B cell (primary cell): ENCODE results near the gene CXCL5. TPM values are rescaled to one million over a fixed set of nuclear protein-coding genes. Genes with fewer than 3 reads are reported as not detected.

ENCODE experiments used
- ATAC-seq: fragments of 200-7000 bp; cut with Tn5 transposase; one replicate; pipeline ENCODE4 v1.10.0; 2021; ENCODE audit warnings: low read depth, mild to moderate bottlenecking, moderate number of reproducible peaks, moderate library complexity
- CTCF ChIA-PET: fragments of 350-600 bp; sonication (Branson Sonifier 250); formaldehyde crosslinking; loops from one replicate; lab custom pipeline; 2021; ENCODE audit warnings: antibody characterized with exemption, inconsistent platforms; lab: Charles Lee
- POLR2A ChIA-PET: fragments of 350-600 bp; sonication (Branson Sonifier 250); formaldehyde crosslinking; loops from one replicate; lab custom pipeline; 2021; ENCODE audit warnings: antibody characterized with exemption; lab: Charles Lee
- DNase-seq: peaks from one replicate; pipeline ENCODE4 v3.0.0; 2013
- H2AFZ ChIP-seq: 2 replicates; pipeline ENCODE4 v1.6.1; 2012; ENCODE audit warnings: mild to moderate bottlenecking, low read depth, low read length; ENCODE audit not compliant: insufficient read depth, poor library complexity, severe bottlenecking
- H3K27ac ChIP-seq, 2 donors: 1 replicate in 1 of 2; 2 replicates in 1 of 2; pipeline ENCODE4 v1.5.1; 2012 to 2013; ENCODE audit warnings: low read length in 2 of 2, mild to moderate bottlenecking in 2 of 2, moderate library complexity in 1 of 2
- H3K27me3 ChIP-seq, 4 experiments: fragments of 200-600 bp in 1 of 4; sonication (generic) in 1 of 4; replicated peaks in 1 of 4; 1 replicate in 2 of 4; 2 replicates in 2 of 4; pipeline versions ENCODE4 v1.6.1 to v1.7.0; 2013 to 2016; ENCODE audit warnings: low read length in 3 of 4, mild to moderate bottlenecking in 2 of 4, mixed read lengths in 1 of 4, moderate library complexity in 1 of 4; ENCODE audit not compliant: insufficient read depth in 4 of 4, control insufficient read depth in 3 of 4; ENCODE audit errors: control extremely low read depth in 1 of 4
- H3K36me3 ChIP-seq, 2 experiments: replicated peaks in 1 of 2; 1 replicate in 1 of 2; 2 replicates in 1 of 2; pipeline versions ENCODE4 v1.6.1 to v1.7.1; 2013; ENCODE audit warnings: low read length in 1 of 2; ENCODE audit not compliant: insufficient read depth in 2 of 2, control insufficient read depth in 1 of 2; ENCODE audit errors: control extremely low read depth in 1 of 2, extremely low read depth in 1 of 2
- H3K4me1 ChIP-seq, 2 donors: fragments of 200-600 bp in 1 of 2; sonication (generic) in 1 of 2; 1 replicate in 1 of 2; 2 replicates in 1 of 2; pipeline versions ENCODE4 v1.5.1 to v1.6.1; 2013 to 2017; ENCODE audit warnings: low read length in 2 of 2; ENCODE audit not compliant: control insufficient read depth in 2 of 2, insufficient read depth in 2 of 2
- H3K4me2 ChIP-seq: replicated peaks from 2 replicates; pipeline ENCODE3; 2012; ENCODE audit warnings: mild to moderate bottlenecking, low read depth, low read length; ENCODE audit not compliant: poor library complexity, severe bottlenecking
- H3K4me3 ChIP-seq, 5 experiments: fragments of 200-600 bp in 1 of 5; sonication (generic) in 1 of 5; 1 replicate in 3 of 5; 2 replicates in 2 of 5; pipeline versions ENCODE4 v1.5.1 to v1.7.0; 2011 to 2016; ENCODE audit warnings: low read length in 4 of 5, mild to moderate bottlenecking in 4 of 5, low read depth in 2 of 5, control low read depth in 1 of 5, moderate library complexity in 1 of 5; ENCODE audit not compliant: insufficient read depth in 1 of 5; ENCODE audit errors: control extremely low read depth in 1 of 5, extremely low read depth in 1 of 5
- H3K79me2 ChIP-seq: fragments of 200-600 bp; sonication (generic); one replicate; pipeline ENCODE4 v1.6.0; 2016; ENCODE audit warnings: low read length; ENCODE audit not compliant: control insufficient read depth, insufficient read depth
- H3K9ac ChIP-seq: fragments of 200-600 bp; sonication (generic); 2 replicates; pipeline ENCODE4 v1.6.1; 2017; ENCODE audit warnings: mild to moderate bottlenecking, low read length, moderate library complexity
- H3K9me3 ChIP-seq, 3 donors: one replicate each; pipeline versions ENCODE4 v1.6.1 to v1.7.1; 2013; ENCODE audit warnings: low read length in 2 of 3; ENCODE audit not compliant: control insufficient read depth in 2 of 3, insufficient read depth in 1 of 3; ENCODE audit errors: control extremely low read depth in 1 of 3
- H4K20me1 ChIP-seq: 2 replicates; pipeline ENCODE4 v1.6.0; 2012; ENCODE audit warnings: mild to moderate bottlenecking, low read length; ENCODE audit not compliant: insufficient read depth, control insufficient read depth, poor library complexity, severe bottlenecking
- H3K27ac Mint-ChIP-seq: one replicate; pipeline ENCODE4 v1.8.0; 2021; ENCODE audit warnings: mixed read lengths
- H3K27me3 Mint-ChIP-seq: one replicate; pipeline ENCODE4 v1.8.0; 2021; ENCODE audit warnings: mixed read lengths
- H3K4me1 Mint-ChIP-seq: one replicate; pipeline ENCODE4 v1.8.0; 2021; ENCODE audit warnings: mixed read lengths
- H3K4me3 Mint-ChIP-seq: one replicate; pipeline ENCODE4 v1.8.0; 2021; ENCODE audit warnings: mixed read lengths
- H3K9me3 Mint-ChIP-seq: one replicate; pipeline ENCODE4 v1.8.0; 2022; ENCODE audit warnings: mixed read lengths; ENCODE audit not compliant: insufficient read depth
- EZH2 ChIP-seq: IDR thresholded peaks from 2 replicates; pipeline ENCODE4 v1.6.1; 2012; ENCODE audit warnings: borderline replicate concordance, low read depth, mild to moderate bottlenecking, moderate library complexity, low read length; ENCODE audit not compliant: insufficient read depth, poor library complexity, severe bottlenecking
- WGBS: methylation state at CpG from one replicate; pipeline ENCODE4 v1.1.5; 2013; ENCODE audit warnings: missing lambda C conversion rate; ENCODE audit not compliant: insufficient coverage; 5-methylcytosine and 5-hydroxymethylcytosine counted together
- intact Hi-C: fragments of 100-400 bp; cut with micrococcal nuclease; formaldehyde crosslinking; loops from one replicate; pipeline ENCODE4 v1.10.0; 2022
- polyA plus RNA-seq: library from polyadenylated mRNA; depleted of rRNA; stranded (reverse); fragments of >200 nt; gene quantifications from 2 replicates; pipeline ENCODE4 v1.2.3, GENCODE V29; 2012
- total RNA-seq, 2 donors: library from RNA; stranded (reverse); fragments of 120-200 nt in 1 of 2; gene quantifications; 1 replicate in 1 of 2; 2 replicates in 1 of 2; pipeline versions ENCODE4 v1.2.3 to v1.2.4, GENCODE V29; 2013 to 2022
- TF ChIP-seq, protein P1 (sequence below): fragments of 200-600 bp; IDR thresholded peaks from one replicate; pipeline ENCODE4 v1.8.0; 2022; ENCODE audit warnings: antibody characterized with exemption, mild to moderate bottlenecking

Gene CXCL5
- total and polyA plus RNA-seq, 2 donors (not counting 1 experiment from before 2014, with no cell fraction given), result not detected

DNA sequence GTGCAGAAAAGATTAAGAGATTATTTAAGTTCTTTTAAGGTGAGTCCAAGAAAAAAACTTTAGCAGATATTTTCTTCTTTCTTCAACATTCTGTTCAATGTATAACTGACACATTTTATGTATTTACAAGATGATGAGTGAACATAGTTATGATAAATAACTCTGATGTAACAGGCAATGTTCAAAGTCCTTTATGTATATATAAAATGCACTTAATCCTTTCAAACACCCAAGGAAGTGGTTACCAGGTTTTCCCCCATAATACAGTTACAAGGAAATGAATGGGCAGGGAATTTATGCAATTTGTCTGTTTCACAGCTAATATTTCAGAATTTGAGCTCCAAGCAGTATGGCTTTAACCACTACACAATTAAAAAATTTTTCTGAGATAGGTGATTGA lies 31.8 kb upstream of the CXCL5 start:
- H3K79me2 ChIP-seq, result no peaks in the 10 kb centered on the region
- no peak overlapping the region for H3K4me2 ChIP-seq
- Mint-ChIP-seq H3K27me3 (peaks cover 7% of the 10 kb centered on the region), H3K4me3 (no peak overlapping the region), H3K4me1 (no peaks in the 10 kb centered on the region), H3K9me3 (peaks cover 2% of the 10 kb centered on the region), H3K27ac (no peak overlapping the region)
- H2AFZ ChIP-seq, result no peak overlapping the region
- POLR2A ChIA-PET, result no interaction called here
- H3K36me3 ChIP-seq, result no peaks in the 10 kb centered on the region
- no peak overlapping the region for H3K4me3 ChIP-seq
- ATAC-seq (no peak), DNase-seq (no peak)
- CTCF ChIA-PET, result no interaction called here
- intact Hi-C loops, result no loop called here
- H3K27ac ChIP-seq, result no peak overlapping the region
- H3K9ac ChIP-seq, result no peak overlapping the region
- H4K20me1 ChIP-seq, result no peaks in the 10 kb centered on the region
- TF ChIP-seq, protein P1, sequence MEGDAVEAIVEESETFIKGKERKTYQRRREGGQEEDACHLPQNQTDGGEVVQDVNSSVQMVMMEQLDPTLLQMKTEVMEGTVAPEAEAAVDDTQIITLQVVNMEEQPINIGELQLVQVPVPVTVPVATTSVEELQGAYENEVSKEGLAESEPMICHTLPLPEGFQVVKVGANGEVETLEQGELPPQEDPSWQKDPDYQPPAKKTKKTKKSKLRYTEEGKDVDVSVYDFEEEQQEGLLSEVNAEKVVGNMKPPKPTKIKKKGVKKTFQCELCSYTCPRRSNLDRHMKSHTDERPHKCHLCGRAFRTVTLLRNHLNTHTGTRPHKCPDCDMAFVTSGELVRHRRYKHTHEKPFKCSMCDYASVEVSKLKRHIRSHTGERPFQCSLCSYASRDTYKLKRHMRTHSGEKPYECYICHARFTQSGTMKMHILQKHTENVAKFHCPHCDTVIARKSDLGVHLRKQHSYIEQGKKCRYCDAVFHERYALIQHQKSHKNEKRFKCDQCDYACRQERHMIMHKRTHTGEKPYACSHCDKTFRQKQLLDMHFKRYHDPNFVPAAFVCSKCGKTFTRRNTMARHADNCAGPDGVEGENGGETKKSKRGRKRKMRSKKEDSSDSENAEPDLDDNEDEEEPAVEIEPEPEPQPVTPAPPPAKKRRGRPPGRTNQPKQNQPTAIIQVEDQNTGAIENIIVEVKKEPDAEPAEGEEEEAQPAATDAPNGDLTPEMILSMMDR, result no peak
- H3K4me1 ChIP-seq, result no peaks in the 10 kb centered on the region
- no peaks in the 10 kb centered on the region for H3K9me3 ChIP-seq
- H3K27me3 ChIP-seq, result peaks cover 0 to 5% (median 2%) of the 10 kb centered on the region in 4 experiments

- TF ChIP-seq, protein P1, result no peak
- TF ChIP-seq EZH2, result no peak
- no peak overlapping the region for H3K4me2 ChIP-seq
- H3K4me3 ChIP-seq, result no peak overlapping the region
- H4K20me1 ChIP-seq, result no peaks in the 10 kb centered on the region
- Mint-ChIP-seq H3K4me3 (no peak overlapping the region), H3K4me1 (no peaks in the 10 kb centered on the region), H3K27me3 (peaks cover 5% of the 10 kb centered on the region), H3K9me3 (peaks cover 2% of the 10 kb centered on the region), H3K27ac (no peak overlapping the region)
- no peaks in the 10 kb centered on the region for H3K9me3 ChIP-seq
- intact Hi-C loops, result no loop called here
- WGBS, result no CpG with 5 or more reads among the region's 1 CpG
- H3K9ac ChIP-seq, result no peak overlapping the region
- POLR2A ChIA-PET, result no interaction called here
- CTCF ChIA-PET, result no interaction called here
- H3K36me3 ChIP-seq, result no peaks in the 10 kb centered on the region
- H3K27ac ChIP-seq, result no peak overlapping the region
- H3K27me3 ChIP-seq, result peaks cover 0 to 5% (median 2%) of the 10 kb centered on the region in 4 experiments
- H2AFZ ChIP-seq, result no peak overlapping the region
- H3K79me2 ChIP-seq, result no peaks in the 10 kb centered on the region
- H3K4me1 ChIP-seq, result no peaks in the 10 kb centered on the region
- ATAC-seq, result no peak
- DNase-seq, result no peak
Observed at GRCh38 chr4:74028504-74028903, 30.0 kb upstream of the CXCL5 start.
